ENCODE data around the gene GUF1. TPM values are rescaled to one million over a fixed set of nuclear protein-coding genes. Genes with fewer than 3 reads are reported as not detected.

Gene GUF1
- total and polyA plus RNA-seq, 8 donors, result 5.3 to 10.7 (median 8.4) TPM

DNA sequence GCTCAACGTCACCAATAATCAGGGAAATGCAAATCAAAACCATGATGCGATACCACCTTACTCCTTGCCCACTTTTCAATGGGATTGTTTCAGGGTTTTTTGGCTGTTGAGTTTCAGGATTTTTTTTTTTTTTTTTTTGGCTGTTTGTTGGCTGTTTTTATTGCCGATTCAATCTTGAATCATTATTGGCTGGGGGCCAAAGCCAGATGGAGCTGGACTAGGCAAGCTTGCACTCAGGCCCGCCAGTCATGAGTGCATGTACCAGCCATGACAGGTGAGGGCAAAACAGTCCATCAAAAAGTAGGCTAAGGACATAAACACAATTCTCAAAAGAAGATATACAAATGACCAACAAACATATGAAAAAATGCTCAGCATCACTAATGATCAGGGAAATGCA is 40.1 kb upstream of the GUF1 start:
- Histone ChIP-seq H3K4me1 (no peaks in the 10 kb centered on the region), H3K36me3 (no peaks in the 10 kb centered on the region), H3K4me3 (no peak overlapping the region), H3K27ac (no peak overlapping the region), H3K27me3 (peaks cover 0 to 8% (median 0%) of the 10 kb centered on the region in 4 donors), H3K9me3 (no peaks in the 10 kb centered on the region)
- WGBS, 2 donors, result 75 to 84% methylated on average over 4 of the region's 4 CpGs
- DNase-seq (no peak), FAIRE-seq (no peak), ATAC-seq (no peak)
- TF ChIP-seq, protein P1, sequence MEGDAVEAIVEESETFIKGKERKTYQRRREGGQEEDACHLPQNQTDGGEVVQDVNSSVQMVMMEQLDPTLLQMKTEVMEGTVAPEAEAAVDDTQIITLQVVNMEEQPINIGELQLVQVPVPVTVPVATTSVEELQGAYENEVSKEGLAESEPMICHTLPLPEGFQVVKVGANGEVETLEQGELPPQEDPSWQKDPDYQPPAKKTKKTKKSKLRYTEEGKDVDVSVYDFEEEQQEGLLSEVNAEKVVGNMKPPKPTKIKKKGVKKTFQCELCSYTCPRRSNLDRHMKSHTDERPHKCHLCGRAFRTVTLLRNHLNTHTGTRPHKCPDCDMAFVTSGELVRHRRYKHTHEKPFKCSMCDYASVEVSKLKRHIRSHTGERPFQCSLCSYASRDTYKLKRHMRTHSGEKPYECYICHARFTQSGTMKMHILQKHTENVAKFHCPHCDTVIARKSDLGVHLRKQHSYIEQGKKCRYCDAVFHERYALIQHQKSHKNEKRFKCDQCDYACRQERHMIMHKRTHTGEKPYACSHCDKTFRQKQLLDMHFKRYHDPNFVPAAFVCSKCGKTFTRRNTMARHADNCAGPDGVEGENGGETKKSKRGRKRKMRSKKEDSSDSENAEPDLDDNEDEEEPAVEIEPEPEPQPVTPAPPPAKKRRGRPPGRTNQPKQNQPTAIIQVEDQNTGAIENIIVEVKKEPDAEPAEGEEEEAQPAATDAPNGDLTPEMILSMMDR (IDR thresholded peaks at IDR 0.05), result no peak
- intact Hi-C loops (cut with DNase I), result no loop called here

DNA sequence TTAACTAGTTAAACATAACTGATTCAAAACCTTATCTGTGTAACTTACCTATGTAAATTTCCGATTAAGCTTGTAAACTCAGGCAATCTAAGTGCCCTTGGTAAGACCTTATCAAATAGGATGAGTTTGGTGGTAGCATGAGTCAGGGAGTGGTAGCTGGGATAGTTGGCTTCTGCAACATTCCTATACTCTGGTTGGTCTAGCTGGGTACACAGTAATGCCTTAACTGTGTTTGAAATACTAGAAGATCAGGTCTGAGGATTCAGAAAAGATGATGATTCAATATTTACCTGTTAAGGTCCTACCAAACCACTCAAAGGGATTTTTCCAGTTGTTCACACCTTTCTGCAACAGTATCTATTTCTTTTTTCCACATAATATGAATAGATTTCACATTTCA is 32.1 kb upstream of the GUF1 start:
- TF ChIP-seq, protein P1 (IDR thresholded peaks at IDR 0.05), result no peak
- H3K4me3 ChIP-seq, result no peak overlapping the region
- ATAC-seq, result no peak
- no peaks in the 10 kb centered on the region for H3K9me3 ChIP-seq
- intact Hi-C loops (cut with DNase I), result no loop called here
- FAIRE-seq, result no peak
- no peaks in the 10 kb centered on the region for H3K27me3 ChIP-seq
- H3K36me3 ChIP-seq, result no peaks in the 10 kb centered on the region
- no peaks in the 10 kb centered on the region for H3K4me1 ChIP-seq
- 39 to 43% methylated on average over 1 of the region's 1 CpG for WGBS, 2 donors
- DNase-seq, result no peak
- no peak overlapping the region for H3K27ac ChIP-seq

DNA sequence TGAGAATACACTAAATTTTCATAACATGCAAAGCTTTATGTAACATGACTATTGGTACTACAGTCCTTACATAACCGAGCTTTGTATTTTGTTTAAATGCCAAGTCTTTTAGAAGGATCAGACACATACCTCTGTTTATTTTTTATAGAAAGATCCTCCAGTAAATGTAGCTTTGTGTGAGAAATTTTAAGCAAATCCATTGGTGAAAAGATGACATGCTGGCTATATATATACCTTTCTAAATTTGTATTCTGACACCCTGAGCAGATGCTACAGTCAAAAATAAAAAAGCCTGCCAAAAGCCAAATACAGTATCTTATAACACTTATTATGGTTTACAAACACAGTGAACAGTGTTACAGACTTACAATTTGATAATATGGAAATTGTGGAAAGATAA is 26.8 kb upstream of the GUF1 start, which contains the start of gene YIPF7:
YIPF7 (minus strand) TSS at position 201 of the 400 bp plus-strand sequence. CDS start 1,525 bp downstream, outside the sequence.
- ATAC-seq (no peak), FAIRE-seq (no peak), DNase-seq (no peak)
- Histone ChIP-seq H3K27me3 (no peaks in the 10 kb centered on the region), H3K4me3 (no peak within 1 kb of the TSS), H3K4me1 (no peaks in the 10 kb centered on the region), H3K27ac (no peak within 1 kb of the TSS), H3K36me3 (no peaks in the 10 kb centered on the region), H3K9me3 (no peaks in the 10 kb centered on the region)
- TF ChIP-seq, protein P1 (IDR thresholded peaks at IDR 0.05), result no peak
- WGBS, 2 donors, result 52 to 77% methylated on average over 1 of the region's 1 CpG
- intact Hi-C loops (cut with DNase I), result no loop called here

DNA sequence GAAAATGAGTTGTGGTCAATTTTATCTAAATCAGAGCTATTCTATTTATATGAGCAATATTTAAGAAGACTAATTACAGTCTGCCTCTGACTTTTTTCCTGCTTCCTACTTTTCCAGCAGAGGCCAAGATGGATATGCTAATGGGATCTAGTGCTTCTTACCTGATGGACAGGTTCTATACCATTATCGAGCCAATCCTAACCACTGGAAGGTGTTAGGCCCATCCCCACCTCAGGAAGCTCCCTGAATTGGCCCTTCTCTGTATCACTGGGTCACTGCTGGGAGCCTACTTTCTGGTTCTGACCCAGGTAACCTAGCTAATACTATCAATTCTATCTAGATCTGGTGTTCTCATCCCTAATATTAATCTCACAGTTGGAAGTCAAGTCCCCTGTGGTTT is 26.2 kb upstream of the GUF1 start:
- intact Hi-C loops (cut with DNase I), result no loop called here
- no peak for ATAC-seq
- Histone ChIP-seq H3K4me3 (no peak overlapping the region), H3K36me3 (no peaks in the 10 kb centered on the region), H3K27ac (no peak overlapping the region), H3K4me1 (no peaks in the 10 kb centered on the region), H3K9me3 (no peaks in the 10 kb centered on the region), H3K27me3 (no peaks in the 10 kb centered on the region)
- DNase-seq, result no peak
- FAIRE-seq, result no peak
- TF ChIP-seq, protein P1 (IDR thresholded peaks at IDR 0.05), result no peak
- 52 to 77% methylated on average over 1 of the region's 1 CpG for WGBS, 2 donors

DNA sequence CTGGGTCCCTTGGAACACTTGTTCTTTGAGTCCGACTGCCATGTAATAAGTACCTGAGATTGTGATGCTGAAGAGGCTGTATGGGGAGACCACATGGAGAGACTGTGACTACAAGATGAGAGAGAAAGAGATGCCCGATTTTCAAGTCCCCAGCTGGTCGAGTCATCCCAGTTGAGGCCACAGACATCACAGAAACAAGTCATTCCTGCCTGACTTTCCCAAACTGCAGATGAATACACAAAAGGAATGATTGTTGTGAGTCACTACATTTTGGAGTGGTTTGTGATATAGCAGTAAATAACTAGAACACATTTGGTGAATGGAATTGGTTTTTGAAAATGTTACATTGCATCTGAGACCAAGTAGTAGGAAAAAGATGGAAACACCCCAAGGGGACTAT is 17.8 kb upstream of the GUF1 start:
- ATAC-seq (no peak), FAIRE-seq (no peak), DNase-seq (no peak)
- Histone ChIP-seq H3K4me3 (no peak overlapping the region), H3K36me3 (no peaks in the 10 kb centered on the region), H3K9me3 (no peaks in the 10 kb centered on the region), H3K27ac (no peak overlapping the region), H3K4me1 (no peaks in the 10 kb centered on the region), H3K27me3 (peaks cover 0 to 2% (median 0%) of the 10 kb centered on the region in 4 donors)
- TF ChIP-seq, protein P1 (IDR thresholded peaks at IDR 0.05), result no peak
- 24 to 25% methylated on average over 3 of the region's 3 CpGs for whole genome bisulfite sequencing, 2 donors
- intact Hi-C loops (cut with DNase I), result no loop called here
